Glomerular visceral epithelial cell (primary cell): ENCODE data around the gene TMC2.
A peak's percentile ranks its signal among the peaks of the same experiment; 100 is the strongest.
"Not testable (repeated sequence)": the region's sequence is repeated elsewhere in the genome, so short reads cannot be mapped to it uniquely, and the experiment has no call there.

Experiments used
- DNase-seq: peaks from one replicate; pipeline ENCODE4 v3.0.0-alpha.2; 2016; ENCODE audit errors: extremely low spot score

The TMC2 gene, protein sequence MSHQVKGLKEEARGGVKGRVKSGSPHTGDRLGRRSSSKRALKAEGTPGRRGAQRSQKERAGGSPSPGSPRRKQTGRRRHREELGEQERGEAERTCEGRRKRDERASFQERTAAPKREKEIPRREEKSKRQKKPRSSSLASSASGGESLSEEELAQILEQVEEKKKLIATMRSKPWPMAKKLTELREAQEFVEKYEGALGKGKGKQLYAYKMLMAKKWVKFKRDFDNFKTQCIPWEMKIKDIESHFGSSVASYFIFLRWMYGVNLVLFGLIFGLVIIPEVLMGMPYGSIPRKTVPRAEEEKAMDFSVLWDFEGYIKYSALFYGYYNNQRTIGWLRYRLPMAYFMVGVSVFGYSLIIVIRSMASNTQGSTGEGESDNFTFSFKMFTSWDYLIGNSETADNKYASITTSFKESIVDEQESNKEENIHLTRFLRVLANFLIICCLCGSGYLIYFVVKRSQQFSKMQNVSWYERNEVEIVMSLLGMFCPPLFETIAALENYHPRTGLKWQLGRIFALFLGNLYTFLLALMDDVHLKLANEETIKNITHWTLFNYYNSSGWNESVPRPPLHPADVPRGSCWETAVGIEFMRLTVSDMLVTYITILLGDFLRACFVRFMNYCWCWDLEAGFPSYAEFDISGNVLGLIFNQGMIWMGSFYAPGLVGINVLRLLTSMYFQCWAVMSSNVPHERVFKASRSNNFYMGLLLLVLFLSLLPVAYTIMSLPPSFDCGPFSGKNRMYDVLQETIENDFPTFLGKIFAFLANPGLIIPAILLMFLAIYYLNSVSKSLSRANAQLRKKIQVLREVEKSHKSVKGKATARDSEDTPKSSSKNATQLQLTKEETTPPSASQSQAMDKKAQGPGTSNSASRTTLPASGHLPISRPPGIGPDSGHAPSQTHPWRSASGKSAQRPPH

DNA sequence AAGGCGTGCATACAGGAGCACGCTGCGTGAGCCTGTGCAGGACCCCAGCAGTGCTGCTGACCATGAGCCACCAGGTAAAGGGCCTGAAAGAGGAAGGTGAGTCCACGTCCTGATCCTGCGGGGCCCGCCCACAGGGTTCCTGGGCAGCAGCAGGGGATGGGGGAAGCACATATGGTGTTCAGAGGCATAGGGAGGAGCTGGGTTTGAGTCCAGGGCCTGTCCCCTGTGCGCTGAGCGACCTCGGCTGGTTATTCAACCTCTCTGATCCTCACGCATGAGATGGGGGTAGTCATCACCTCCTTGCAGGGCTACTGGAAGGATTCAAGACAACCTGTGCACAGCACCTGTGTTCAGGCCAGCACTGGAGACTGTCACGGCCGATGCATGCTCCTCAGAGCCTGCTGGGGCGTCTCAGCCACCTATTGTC, at the start of gene TMC2:
TMC2 (plus strand) TSS at position 14 of the 427 bp plus-strand sequence; CDS start at position 63, 49 bp downstream.
- no peak for DNase-seq

DNA sequence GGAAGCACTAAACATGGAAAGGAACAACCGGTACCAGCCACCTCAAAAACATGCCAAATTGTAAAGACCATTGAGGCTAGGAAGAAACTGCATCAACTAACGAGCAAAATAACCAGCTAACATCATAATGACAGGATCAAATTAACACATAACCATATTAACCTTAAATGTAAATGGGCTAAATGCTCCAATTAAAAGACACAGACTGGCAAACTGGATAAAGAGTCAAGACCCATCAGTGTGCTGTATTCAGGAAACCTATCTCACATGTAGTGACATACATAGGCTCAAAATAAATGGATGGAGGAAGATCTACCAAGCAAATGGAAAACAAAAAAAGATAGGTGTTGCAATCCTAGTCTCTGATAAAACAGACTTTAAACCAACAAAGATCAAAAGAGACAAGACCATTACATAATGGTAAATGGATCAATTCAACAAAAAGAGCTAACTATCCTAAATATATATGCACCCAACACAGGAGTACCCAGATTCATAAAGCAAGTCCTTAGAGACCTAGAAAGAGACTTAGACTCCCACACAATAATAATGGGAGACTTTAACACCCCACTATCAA, 33.5 kb upstream of the TMC2 start:
- not testable (repeated sequence) for DNase-seq

DNA sequence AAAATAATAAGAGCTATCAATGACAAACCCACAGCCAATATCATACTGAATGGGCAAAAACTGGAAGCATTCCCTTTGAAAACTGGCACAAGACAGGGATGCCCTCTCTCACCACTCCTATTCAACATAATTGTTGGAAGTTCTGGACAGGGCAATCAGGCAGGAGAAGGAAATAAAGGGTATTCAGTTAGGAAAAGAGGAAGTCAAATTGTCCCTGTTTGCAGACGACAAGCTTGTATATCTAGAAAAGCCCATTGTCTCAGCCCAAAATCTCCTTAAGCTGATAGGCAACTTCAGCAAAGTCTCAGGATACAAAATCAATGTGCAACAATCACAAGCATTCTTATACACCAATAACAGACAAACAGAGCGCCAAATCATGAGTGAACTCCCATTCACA, 31.6 kb upstream of the TMC2 start:
- DNase-seq = not testable (repeated sequence)

DNA sequence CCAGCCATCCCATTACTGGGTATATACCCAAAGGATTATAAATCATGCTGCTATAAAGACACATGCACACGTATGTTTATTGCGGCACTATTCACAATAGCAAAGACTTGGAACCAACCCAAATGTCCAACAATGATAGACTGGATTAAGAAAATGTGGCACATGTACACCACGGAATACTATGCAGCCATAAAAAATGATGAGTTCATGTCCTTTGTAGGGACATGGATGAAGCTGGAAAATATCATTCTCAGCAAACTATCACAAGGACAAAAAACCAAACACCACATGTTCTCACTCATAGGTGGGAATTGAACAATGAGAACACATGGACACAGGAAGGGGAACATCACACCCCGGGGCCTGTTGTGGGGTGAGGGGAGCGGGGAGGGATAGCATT, 29.9 kb upstream of the TMC2 start:
- not testable (repeated sequence) for DNase-seq

DNA sequence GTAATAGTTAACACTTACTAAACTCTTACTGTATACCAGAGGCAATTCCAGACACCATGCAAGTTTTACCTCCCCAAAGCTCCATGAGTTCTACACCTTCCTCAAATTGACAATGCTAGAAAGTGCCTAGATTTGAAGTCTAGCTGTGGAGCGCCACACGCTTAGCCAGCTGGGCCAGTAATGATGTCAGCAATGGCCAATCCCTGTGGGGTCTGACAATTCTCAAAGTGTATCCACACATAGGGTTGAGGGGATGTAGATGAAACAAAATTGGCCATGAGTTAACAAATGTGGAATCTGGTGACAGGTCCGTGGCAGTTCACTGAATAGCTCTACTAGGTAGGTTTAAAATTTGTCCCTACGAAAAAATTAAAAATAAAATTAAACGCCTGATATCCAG, 28.9 kb upstream of the TMC2 start:
- DNase-seq = no peak

DNA sequence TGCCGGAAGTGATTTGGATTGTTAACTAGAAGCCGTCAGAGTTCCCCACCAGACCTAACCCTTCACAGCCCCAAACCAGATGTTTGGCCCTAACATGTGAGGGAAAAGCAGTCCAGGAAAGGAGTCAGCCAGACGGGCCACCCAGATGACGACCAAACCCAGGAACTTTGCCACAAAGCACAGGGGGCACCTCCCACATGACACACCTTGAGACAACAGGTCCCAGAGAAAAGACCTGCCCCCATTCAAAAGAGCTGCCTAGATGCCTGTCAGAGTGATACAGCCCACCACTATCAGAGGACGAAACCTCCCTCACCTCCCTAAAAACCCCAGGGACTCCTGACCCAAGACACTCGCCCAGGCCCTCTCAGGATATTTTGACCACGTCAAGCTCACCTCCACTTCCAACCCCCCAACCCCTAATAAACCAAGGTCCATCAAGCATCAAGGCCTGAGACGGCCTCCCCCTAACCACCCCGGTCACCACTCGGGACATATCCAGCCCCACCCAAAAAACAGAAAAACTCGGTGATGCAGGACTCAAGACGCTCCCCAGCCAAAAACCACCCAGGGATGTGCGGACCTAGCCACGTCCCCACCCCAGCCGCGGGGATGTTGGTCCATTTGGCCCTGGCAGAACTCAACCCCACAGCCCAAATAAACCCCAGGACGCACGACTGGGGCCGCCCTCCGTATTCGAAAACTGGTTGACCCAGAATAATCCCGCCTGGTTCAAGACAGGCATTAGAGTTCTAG, 28.3 kb upstream of the TMC2 start:
- DNase-seq = peak; percentile 7

DNA sequence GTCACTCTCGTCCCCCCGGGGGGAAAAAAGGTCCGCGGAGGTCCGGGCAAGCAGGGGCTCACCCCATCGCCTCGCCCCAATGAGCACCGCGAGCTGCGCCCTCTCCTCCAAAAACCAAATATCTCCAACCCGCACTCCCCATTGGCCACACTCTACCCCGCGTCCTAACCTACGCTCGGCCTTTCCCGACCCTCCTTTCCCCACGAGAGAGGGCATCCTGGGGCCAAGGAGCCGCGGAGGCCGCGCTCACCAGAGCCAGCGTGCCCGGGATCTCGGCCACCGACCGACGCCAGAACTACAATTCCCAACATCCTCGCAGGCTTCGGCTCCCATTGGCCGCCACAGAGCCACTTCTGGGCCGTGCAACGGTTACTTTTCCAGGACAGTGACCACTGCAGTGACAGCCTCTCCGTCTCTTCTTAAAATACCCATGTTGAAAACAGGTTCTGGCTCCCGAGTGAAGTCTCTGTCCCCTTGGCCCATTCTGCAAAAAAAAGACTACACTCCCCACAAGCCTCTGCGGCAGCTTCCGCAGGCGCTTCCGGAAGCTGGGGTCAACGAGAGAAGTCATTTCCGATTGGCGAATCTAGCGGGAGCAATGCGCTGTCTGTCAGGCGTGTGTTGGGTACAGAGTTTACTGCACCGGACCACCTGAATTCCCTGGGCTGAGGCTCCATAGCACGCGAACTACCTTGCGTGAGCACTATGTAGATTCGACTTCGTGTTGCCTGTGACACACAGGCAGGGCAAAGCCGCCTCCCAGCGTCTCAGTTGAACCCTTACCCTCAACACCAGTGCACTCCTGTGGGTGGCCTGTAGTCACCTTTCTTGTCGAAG, 27.5 kb upstream of the TMC2 start, which contains the start of gene ZNF343:
ZNF343 (minus strand) TSS at position 285 of the 837 bp plus-strand sequence. CDS start 15,020 bp downstream, outside the sequence.
- DNase-seq = peak; percentile 82

DNA sequence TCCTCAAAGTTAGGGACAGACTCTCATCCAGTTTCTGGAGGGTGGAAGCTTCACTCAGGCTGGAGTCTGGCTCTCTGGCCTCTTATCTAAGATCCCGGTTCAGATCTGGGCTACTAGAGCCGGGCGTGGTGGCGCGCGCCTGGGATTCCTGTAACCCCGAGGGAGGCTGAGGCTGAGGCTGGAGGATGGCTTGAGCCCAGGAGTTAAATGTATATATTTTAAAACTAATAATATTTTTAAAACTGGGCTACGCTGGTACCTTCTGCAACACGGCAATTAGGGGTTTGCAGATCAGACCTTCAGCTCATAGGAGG, 26.9 kb upstream of the TMC2 start:
- no peak for DNase-seq

DNA sequence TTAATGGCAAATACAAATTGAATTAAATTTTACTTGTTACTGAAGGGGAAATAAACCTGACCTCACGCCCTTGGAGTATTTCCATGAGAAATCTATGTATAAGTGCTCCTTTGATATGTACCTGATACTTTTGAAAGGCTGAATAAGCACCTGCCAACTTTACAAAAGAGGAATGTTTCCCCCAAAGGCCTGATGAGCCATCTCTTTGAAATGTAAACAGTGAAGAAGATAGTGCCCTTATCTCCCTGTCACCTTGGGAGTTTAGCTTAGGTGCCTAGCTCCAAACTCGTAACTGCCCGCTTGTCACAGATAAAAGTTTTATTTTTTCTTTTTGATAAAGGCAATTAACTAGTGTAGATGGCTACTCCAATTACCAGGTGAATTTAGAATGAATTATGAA, 26.6 kb upstream of the TMC2 start:
- no peak for DNase-seq

DNA sequence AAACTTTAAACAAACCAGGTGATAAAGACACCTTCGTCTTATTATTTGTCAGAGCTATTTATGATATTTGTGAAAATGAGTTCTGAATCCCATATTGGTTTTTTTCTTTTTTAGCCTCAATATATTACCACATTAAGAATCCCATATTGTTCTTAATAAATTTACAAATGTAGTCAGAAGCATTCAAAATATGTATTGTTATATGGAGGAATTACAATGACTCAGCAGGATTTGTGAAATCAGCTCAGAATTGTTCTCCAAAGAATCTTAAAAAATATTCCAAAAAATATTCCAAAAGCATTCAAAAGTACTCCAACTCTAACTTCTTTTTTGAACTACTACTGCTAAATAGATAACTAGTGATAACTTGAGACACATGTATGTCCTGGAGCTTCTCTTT, 21.2 kb upstream of the TMC2 start:
- DNase-seq = no peak

DNA sequence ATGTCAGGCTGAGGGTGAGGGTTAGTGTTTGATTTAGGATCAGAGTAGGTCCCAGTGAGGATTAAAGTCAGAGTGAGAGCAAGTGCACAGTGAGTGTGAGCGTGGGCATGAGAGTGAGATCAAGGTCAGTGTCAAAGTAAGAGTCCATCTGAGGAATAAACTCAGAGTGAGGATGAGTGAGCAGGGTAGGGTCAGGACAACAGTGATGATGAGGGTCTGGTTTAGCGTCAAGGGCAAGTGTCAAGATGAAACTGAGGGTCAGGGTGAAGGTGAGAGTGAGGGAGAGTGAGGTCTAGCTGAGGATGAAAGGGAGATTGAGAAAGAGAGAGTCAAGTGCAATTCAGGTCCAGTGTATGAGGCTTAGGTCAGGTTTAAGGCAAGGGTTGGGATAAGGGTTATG, 20.0 kb upstream of the TMC2 start:
- no peak for DNase-seq

DNA sequence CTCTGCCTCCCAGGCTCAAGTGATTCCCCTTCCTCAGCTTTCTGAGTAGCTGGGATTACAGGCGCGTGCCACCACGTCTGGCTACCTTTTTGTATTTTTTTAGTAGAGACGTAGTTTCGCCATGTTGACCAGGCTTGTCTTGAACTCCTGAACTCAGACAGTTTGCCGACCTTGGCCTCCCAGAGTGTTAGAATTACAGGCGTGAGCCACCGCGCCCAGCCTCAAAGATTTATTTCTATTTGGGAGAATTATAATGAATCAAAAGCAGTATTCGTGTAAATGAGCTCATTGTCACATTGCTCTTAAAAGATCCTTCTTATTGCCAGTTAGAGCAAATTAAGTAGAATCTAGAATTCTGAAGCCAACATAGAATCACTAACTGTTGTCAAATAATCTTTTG, 18.3 kb upstream of the TMC2 start:
- DNase-seq = no peak

DNA sequence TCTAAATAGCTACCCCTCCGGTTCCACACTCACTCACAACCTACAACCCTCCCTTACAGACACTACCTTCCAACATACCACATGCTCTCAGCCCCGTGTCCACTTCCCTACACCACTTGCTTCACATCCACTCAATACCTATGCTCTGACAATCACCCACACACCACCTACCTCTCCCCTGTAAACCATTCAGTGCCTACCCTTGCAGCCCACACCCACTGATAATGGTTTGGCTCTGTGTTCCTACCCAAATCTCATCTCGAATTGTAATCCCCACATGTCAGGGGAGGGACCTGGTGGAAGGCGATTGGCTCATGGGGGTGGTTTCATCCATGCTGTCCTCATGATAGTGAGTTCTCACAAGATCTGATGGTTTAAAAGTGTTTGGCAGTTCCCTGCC, 17.8 kb upstream of the TMC2 start:
- DNase-seq = no peak

DNA sequence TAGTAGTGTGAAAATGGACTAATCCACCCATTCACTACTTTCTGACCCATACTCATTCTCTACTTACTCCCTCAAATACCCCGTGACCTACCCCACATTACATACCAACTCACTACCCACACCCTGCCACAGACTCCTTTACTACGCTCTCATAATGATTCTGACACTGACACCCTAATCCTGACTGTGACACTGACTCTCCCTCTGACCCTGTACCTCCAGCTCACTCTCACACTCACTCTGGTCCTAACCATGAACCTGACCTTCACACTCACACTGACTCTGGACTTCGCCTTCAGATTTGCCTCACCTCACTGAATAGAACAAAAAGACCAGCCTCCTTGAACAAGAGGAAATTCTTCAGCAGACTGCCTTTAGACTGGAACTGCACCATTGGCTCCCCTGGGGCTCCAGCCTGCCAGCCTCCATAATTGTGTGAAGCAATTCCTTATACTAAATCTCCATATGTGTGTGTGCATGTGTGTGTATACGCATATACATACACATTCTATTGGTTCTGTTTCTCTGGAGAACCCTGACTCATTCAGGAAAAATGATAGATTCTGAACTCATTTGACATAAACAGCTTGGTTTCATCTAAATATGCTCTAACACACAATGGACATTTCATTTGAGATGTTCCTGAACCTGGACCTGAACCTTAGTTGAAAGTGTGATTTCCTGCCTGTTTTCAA, 17.1 kb upstream of the TMC2 start:
- DNase-seq = no peak

DNA sequence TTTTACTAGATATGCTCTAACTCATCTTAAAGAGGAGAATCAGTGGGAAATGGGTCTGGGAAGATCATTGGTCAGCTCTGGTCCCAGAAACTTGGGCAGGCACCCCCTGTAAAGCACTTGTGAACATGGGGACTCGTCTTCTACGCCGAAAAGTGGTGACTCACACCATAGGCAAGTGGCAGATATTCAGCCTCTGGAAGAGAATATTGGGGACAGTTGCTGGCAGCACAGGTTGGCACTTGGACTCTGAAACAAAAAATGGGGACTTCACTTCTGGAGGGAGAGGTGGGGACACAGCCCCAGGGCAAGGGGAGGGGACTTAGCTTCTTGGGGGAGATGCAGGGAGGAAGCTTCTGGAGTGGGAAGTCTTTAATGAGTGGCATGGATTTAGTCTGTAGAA, 15.8 kb upstream of the TMC2 start:
- no peak for DNase-seq

DNA sequence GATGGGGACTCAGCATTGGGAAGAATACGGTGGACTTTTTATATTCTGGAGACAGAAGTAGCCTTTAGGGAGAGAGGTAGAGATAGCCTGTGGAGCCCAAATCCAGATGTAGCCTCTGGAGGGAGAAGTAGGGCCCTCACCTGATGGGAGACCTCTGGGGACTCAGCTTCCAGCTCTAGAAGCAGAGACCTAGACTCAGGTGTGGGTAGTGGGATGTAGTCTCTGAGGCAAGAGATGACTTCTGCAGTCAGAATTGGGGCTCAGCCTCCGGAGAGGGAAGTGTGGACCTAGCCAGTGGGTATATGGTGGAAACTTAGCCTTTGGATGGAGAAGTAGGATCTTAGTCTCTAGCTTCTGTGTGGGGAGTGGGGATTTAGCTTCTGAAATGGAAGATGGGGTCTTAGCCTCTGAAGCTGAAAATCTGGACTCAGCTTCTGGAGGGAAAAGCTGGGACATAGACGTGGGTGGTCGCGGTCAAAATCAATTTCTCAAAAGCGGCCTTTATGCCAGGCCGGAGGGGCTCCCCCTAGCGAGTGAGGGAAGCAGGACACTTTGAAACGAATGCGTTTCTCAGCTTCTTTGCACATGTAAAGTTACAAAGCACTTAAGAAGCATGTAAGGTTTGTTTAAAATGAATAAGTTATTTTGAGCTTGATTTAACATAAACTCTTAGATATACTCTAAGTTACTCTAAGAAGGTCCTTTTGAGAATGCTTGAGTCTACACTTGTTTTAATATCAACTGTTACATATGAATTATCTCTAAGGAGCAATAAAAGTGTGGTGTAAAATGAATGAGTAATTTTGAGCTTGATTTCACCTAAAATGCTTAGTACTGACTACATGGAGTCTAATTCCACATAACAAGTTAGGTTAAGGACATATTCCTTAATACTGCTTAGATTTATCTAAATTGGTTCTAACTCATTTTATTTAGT, 14.7 kb upstream of the TMC2 start:
- peak; percentile 32 for DNase-seq

DNA sequence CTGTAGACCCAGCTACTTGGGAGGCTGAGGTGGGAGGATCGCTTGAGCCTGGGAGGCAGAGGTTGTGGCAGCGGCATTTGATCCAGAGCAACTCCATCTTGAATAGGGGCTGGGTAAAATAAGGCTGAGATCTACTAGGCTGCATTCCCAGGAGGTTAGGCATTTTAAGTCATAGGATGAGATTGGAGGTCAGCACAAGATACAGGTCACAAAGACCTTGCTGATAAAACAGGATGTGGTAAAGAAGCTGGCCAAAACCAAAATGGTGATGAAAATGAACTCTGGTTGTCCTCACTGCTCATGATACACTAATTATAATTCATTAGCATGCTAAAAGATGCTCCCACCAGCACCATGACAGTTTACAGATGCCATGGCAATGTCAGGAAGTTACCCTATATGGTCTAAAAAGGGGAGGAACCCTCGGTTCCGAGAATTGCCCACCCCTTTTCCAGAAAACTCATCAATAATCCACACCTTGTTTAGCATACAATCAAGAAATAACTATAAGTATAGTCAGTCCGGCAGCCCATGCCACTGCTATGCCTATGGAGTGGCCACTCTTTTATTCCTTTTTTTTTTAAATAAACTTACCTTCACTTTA, 13.4 kb upstream of the TMC2 start:
- not testable (repeated sequence) for DNase-seq

DNA sequence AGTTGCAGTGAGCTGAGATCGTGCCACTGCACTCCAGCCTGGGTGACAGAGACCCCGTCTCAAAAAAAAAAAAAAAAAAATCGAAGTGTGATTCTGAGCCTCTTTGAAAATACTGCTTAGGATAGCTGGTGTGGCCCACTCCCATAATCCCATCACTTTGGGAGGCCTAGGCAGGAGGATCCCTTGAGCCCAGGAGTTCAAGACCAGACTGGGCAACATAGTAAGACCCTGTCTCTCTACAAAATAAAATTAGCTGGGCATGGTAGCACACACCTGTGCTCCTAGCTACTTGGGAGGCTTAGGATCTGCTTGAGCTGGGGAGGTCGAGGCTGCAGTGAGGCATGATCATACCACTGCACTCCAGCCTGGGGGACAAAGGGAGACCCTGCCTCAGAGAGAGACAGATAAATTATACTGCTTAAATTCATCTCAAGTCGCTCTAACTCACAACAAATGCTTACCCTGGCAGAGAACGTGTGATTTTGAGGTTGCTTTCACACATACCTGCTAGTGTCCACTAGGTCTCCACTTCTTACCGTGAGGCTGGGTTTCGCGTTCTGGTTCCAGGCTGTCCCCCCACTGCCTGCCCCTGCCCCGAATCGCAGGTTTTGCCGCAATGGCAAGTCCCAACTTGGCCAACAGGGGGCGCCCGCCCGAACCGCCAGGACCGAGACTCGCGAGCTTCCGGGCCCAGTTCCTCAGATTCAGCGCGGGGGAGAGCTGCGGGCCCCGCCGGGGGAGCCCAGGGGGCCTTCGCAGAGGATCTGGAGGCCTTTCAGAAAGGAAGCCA, 12.3 kb upstream of the TMC2 start:
- peak; percentile 82 for DNase-seq
